Stomach smooth muscle (tissue), 2 donors: Measurements from ENCODE around the gene UIMC1.

Source experiments
- H3K27ac ChIP-seq: one replicate; pipeline ENCODE4 v1.7.0; 2013; ENCODE audit warnings: mild to moderate bottlenecking, low read length, inconsistent platforms
- H3K27me3 ChIP-seq, 2 donors: one replicate each; pipeline ENCODE4 v1.7.0; 2013; ENCODE audit warnings: low read length in 2 of 2; ENCODE audit not compliant: insufficient read depth in 2 of 2, control insufficient read depth in 1 of 2
- H3K36me3 ChIP-seq, 2 donors: one replicate each; pipeline ENCODE4 v1.7.0; 2013; ENCODE audit warnings: low read length in 2 of 2; ENCODE audit not compliant: control insufficient read depth in 2 of 2, insufficient read depth in 2 of 2
- H3K4me1 ChIP-seq: one replicate; pipeline ENCODE4 v1.7.0; 2013; ENCODE audit warnings: low read length; ENCODE audit not compliant: control insufficient read depth, insufficient read depth
- H3K4me3 ChIP-seq, 2 donors: one replicate each; pipeline ENCODE4 v1.7.0; 2013; ENCODE audit warnings: low read length in 2 of 2
- H3K9ac ChIP-seq, 2 donors: one replicate each; pipeline ENCODE4 v1.7.0; 2013; ENCODE audit warnings: low read length in 2 of 2, mild to moderate bottlenecking in 1 of 2
- H3K9me3 ChIP-seq, 2 donors: one replicate each; pipeline ENCODE4 v1.7.0; 2013; ENCODE audit warnings: low read length in 2 of 2; ENCODE audit not compliant: control insufficient read depth in 2 of 2
- donor health status: healthy.
- donor health status: Pancreatic carcinoma.

Gene UIMC1

GRCh38 chr5:176906126-176906525, 100.5 kb downstream of the UIMC1 start:
- Histone ChIP-seq H3K27ac (no peak overlapping the region), H3K36me3 (peaks cover 47 to 52% of the 10 kb centered on the region in 2 donors), H3K9ac (no peak overlapping the region), H3K4me3 (no peak overlapping the region), H3K9me3 (no peaks in the 10 kb centered on the region), H3K4me1 (no peaks in the 10 kb centered on the region), H3K27me3 (no peaks in the 10 kb centered on the region)

- Histone ChIP-seq H3K9me3 (no peaks in the 10 kb centered on the region), H3K4me1 (peaks cover 5% of the 10 kb centered on the region), H3K36me3 (peaks cover 47 to 52% of the 10 kb centered on the region in 2 donors), H3K27ac (no peak overlapping the region), H3K27me3 (no peaks in the 10 kb centered on the region), H3K9ac (no peak overlapping the region), H3K4me3 (no peak overlapping the region)
Observed at GRCh38 chr5:176904276-176904675, 102.3 kb downstream of the UIMC1 start.

GRCh38 chr5:176902911-176903664, 103.5 kb downstream of the UIMC1 start:
- Histone ChIP-seq H3K9ac (no peak overlapping the region), H3K27me3 (no peaks in the 10 kb centered on the region), H3K4me3 (no peak overlapping the region), H3K27ac (no peak overlapping the region), H3K9me3 (no peaks in the 10 kb centered on the region), H3K4me1 (peaks cover 5% of the 10 kb centered on the region), H3K36me3 (peaks cover 41 to 46% of the 10 kb centered on the region in 2 donors)

GRCh38 chr5:176902102-176902814, 104.3 kb downstream of the UIMC1 start:
- Histone ChIP-seq H3K27me3 (no peaks in the 10 kb centered on the region), H3K4me3 (no peak overlapping the region), H3K9ac (no peak overlapping the region), H3K27ac (no peak overlapping the region), H3K36me3 (peaks cover 36 to 44% of the 10 kb centered on the region in 2 donors), H3K4me1 (peaks cover 5% of the 10 kb centered on the region), H3K9me3 (no peaks in the 10 kb centered on the region)

GRCh38 chr5:176901260-176902101, 105.1 kb downstream of the UIMC1 start:
- Histone ChIP-seq H3K4me1 (peaks cover 5% of the 10 kb centered on the region), H3K27ac (no peak overlapping the region), H3K4me3 (no peak overlapping the region), H3K9ac (no peak overlapping the region), H3K9me3 (no peaks in the 10 kb centered on the region), H3K36me3 (peaks cover 28 to 37% of the 10 kb centered on the region in 2 donors), H3K27me3 (no peaks in the 10 kb centered on the region)

- H3K4me1 ChIP-seq: peaks cover 5% of the 10 kb centered on the region
- no peak overlapping the region for H3K27ac ChIP-seq
- no peak overlapping the region for H3K4me3 ChIP-seq
Observed at GRCh38 chr5:176900780-176901204, 105.8 kb downstream of the UIMC1 start.

GRCh38 chr5:176899946-176900779, 106.4 kb downstream of the UIMC1 start:
- H3K4me1 ChIP-seq: peaks cover 5% of the 10 kb centered on the region
- H3K27me3 ChIP-seq: no peaks in the 10 kb centered on the region
- H3K9ac ChIP-seq: no peak overlapping the region
- peaks cover 15 to 25% of the 10 kb centered on the region in 2 donors for H3K36me3 ChIP-seq
- H3K9me3 ChIP-seq: no peaks in the 10 kb centered on the region
- H3K27ac ChIP-seq: no peak overlapping the region
- no peak overlapping the region for H3K4me3 ChIP-seq

More at GRCh38 chr5:176900780-176901204, 105.8 kb downstream of the UIMC1 start:
- Histone ChIP-seq H3K9ac (no peak overlapping the region), H3K27me3 (no peaks in the 10 kb centered on the region), H3K9me3 (no peaks in the 10 kb centered on the region), H3K36me3 (peaks cover 21 to 30% of the 10 kb centered on the region in 2 donors)

- Histone ChIP-seq H3K27me3 (no peaks in the 10 kb centered on the region), H3K4me3 (no peak within 1 kb of the TSS), H3K9ac (no peak within 1 kb of the TSS), H3K4me1 (peaks cover 5% of the 10 kb centered on the region), H3K27ac (no peak within 1 kb of the TSS), H3K36me3 (peaks cover 9 to 18% of the 10 kb centered on the region in 2 donors), H3K9me3 (no peaks in the 10 kb centered on the region)
Observed at GRCh38 chr5:176899296-176899891, 107.2 kb downstream of the UIMC1 start, which contains the start of gene HK3. HK3 (minus strand) TSS chr5:176899346; CDS start chr5:176896159, 3,187 bp downstream.

GRCh38 chr5:176897263-176897662, 109.3 kb downstream of the UIMC1 start:
- no peak overlapping the region for H3K4me3 ChIP-seq
- H3K36me3 ChIP-seq: peaks cover 0 to 3% of the 10 kb centered on the region in 2 donors
- no peak overlapping the region for H3K9ac ChIP-seq
- H3K27me3 ChIP-seq: peaks cover 0 to 3% of the 10 kb centered on the region in 2 donors
- H3K4me1 ChIP-seq: peaks cover 5% of the 10 kb centered on the region
- H3K27ac ChIP-seq: no peak overlapping the region
- no peaks in the 10 kb centered on the region for H3K9me3 ChIP-seq
